DOHH2 (cell line): ENCODE results near the gene C14orf132.

ENCODE experiments used
- EZH2phosphoT487 ChIP-seq: fragments of 200-600 bp; sonication (generic); IDR thresholded peaks from 2 replicates; pipeline ENCODE4 v1.6.1; 2017; ENCODE audit warnings: borderline replicate concordance, mild to moderate bottlenecking, antibody characterized with exemption, low read length, moderate library complexity, mixed read lengths
- TF ChIP-seq, protein P1 (sequence below): fragments of 200-600 bp; sonication (generic); IDR thresholded peaks from one replicate; pipeline ENCODE4 v1.5.1; 2014; ENCODE audit warnings: antibody characterized with exemption, mild to moderate bottlenecking, low read depth, low read length; ENCODE audit not compliant: poor library complexity, severe bottlenecking

DNA sequence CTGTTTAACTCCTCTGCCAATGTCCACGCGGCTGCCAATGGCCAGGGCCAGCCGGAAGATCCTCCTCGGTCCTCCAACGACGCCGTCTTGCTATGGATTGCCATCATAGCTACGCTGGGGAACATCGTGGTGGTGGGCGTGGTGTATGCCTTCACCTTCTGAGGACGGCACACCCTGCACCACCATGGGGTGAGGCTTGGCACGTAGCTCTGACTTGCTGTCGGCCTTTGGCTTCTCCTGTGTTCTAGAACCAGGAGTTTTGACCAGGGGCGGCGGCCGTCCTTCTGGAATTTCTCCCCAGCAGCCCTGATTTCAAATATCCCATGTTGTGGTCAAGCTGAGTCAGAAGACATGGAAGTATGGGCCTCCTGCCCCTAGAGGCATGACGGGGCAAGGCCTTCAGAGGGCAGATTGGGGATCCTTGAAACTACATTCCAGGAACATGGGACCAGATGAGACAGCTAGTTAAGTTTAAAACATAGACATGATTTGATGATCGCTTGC is 47.5 kb downstream of the C14orf132 start:
- TF ChIP-seq, protein P1, sequence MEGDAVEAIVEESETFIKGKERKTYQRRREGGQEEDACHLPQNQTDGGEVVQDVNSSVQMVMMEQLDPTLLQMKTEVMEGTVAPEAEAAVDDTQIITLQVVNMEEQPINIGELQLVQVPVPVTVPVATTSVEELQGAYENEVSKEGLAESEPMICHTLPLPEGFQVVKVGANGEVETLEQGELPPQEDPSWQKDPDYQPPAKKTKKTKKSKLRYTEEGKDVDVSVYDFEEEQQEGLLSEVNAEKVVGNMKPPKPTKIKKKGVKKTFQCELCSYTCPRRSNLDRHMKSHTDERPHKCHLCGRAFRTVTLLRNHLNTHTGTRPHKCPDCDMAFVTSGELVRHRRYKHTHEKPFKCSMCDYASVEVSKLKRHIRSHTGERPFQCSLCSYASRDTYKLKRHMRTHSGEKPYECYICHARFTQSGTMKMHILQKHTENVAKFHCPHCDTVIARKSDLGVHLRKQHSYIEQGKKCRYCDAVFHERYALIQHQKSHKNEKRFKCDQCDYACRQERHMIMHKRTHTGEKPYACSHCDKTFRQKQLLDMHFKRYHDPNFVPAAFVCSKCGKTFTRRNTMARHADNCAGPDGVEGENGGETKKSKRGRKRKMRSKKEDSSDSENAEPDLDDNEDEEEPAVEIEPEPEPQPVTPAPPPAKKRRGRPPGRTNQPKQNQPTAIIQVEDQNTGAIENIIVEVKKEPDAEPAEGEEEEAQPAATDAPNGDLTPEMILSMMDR, result no peak
- TF ChIP-seq EZH2phosphoT487, result no peak
